GM12878 (cell line): ENCODE data around the gene SEMA4D. TPM values are rescaled to one million over a fixed set of nuclear protein-coding genes. Genes with fewer than 3 reads are reported as not detected.

Source experiments
- ATAC-seq: fragments of 200-7000 bp; cut with Tn5 transposase; 3 replicates; pipeline ENCODE4 v1.9.1; 2020; ENCODE audit warnings: mild to moderate bottlenecking, moderate library complexity
- BruUV-seq: library from RNA; stranded (reverse); fragments of 400-500 nt; replicated peaks from 2 replicates; lab custom pipeline; 2021; lab: Mats Ljungman, UMichigan
- CTCF ChIA-PET: fragments of 300-600 bp; sonication (Branson Sonifier 250); formaldehyde crosslinking; extraction: SDS; loops from one replicate; lab custom pipeline; 2021; ENCODE audit warnings: inconsistent platforms; lab: Yijun Ruan, JAX
- POLR2A ChIA-PET: fragments of 350-600 bp; formaldehyde crosslinking; extraction: SDS; loops from one replicate; lab custom pipeline; 2021; ENCODE audit warnings: inconsistent platforms; lab: Charles Lee
- RAD21 ChIA-PET: fragments of 300-600 bp; sonication (Branson Sonifier 250); formaldehyde crosslinking; loops from one replicate; lab custom pipeline; 2023; ENCODE audit warnings: antibody characterized with exemption; ENCODE audit not compliant: unreplicated experiment; lab: Charles Lee
- SMC1A ChIA-PET: fragments of 300-600 bp; sonication (Branson Sonifier 250); formaldehyde crosslinking; loops from one replicate; lab custom pipeline; 2023; ENCODE audit not compliant: unreplicated experiment, uncharacterized antibody; lab: Charles Lee
- DNase-seq: peaks from one replicate; pipeline ENCODE4 v3.0.0-alpha.2; 2011; ENCODE audit warnings: low read depth, low spot score
- FAIRE-seq: peaks from 3 replicates; lab custom pipeline; 2011; peaks lifted over from hg19 to GRCh38; lab: Jason Lieb, UNC
- H2AFZ ChIP-seq: 2 replicates; pipeline ENCODE4 v1.6.0; 2011; ENCODE audit warnings: low read depth, low read length, control low read depth; ENCODE audit not compliant: control insufficient read depth
- H3K27ac ChIP-seq: 2 replicates; pipeline ENCODE4 v1.5.1; 2011; ENCODE audit warnings: control low read depth; ENCODE audit not compliant: control insufficient read depth, insufficient read depth
- H3K27me3 ChIP-seq, 2 experiments: replicated peaks in 1 of 2; 2 replicates each; pipeline versions ENCODE4 v1.6.0 to v1.6.1; 2011; ENCODE audit warnings: low read length in 1 of 2; ENCODE audit not compliant: control insufficient read depth in 2 of 2, insufficient read depth in 2 of 2
- H3K36me3 ChIP-seq, 2 experiments: 2 replicates each; pipeline ENCODE4 v1.5.1; 2011; ENCODE audit warnings: low read length in 1 of 2; ENCODE audit not compliant: control insufficient read depth in 2 of 2, insufficient read depth in 2 of 2
- H3K4me1 ChIP-seq: 2 replicates; pipeline ENCODE4 v1.6.1; 2011; ENCODE audit warnings: mild to moderate bottlenecking, low read length, moderate library complexity, mixed read lengths; ENCODE audit not compliant: control insufficient read depth, insufficient read depth
- H3K4me2 ChIP-seq: 2 replicates; pipeline ENCODE4 v1.6.0; 2011; ENCODE audit warnings: control low read depth; ENCODE audit not compliant: control insufficient read depth, insufficient read depth
- H3K4me3 ChIP-seq: fragments of 200-600 bp; sonication (generic); 2 replicates; pipeline ENCODE4 v1.5.1; 2016
- H3K79me2 ChIP-seq: 2 replicates; pipeline ENCODE4 v1.6.0; 2011; ENCODE audit warnings: low read length; ENCODE audit not compliant: control insufficient read depth, insufficient read depth
- H3K9ac ChIP-seq: 2 replicates; pipeline ENCODE4 v1.8.0; 2011; ENCODE audit warnings: low read length, control low read depth, mixed read lengths; ENCODE audit not compliant: control insufficient read depth, insufficient read depth
- H3K9me3 ChIP-seq: replicated peaks from 3 replicates; pipeline ENCODE4 v1.5.1; 2011; ENCODE audit warnings: mild to moderate bottlenecking, low read length; ENCODE audit not compliant: control insufficient read depth, insufficient read depth
- H4K20me1 ChIP-seq: 2 replicates; pipeline ENCODE4 v1.6.0; 2011; ENCODE audit not compliant: control insufficient read depth, insufficient read depth
- CEBPZ ChIP-seq: fragments of 150-350 bp; IDR thresholded peaks from 2 replicates; pipeline ENCODE4 v1.6.1; 2016; ENCODE audit warnings: low read depth, low read length
- NR2C2 ChIP-seq: IDR thresholded peaks from 2 replicates; pipeline ENCODE4 v1.6.1; 2011; ENCODE audit warnings: borderline replicate concordance, low read depth; ENCODE audit not compliant: control insufficient read depth, insufficient read length
- NRF1 ChIP-seq: conservative IDR thresholded peaks from 2 replicates; pipeline ENCODE4 v1.6.1; 2011; ENCODE audit warnings: mild to moderate bottlenecking, low read depth, low read length, improper control_type of control experiment
- SKIL ChIP-seq: fragments of 450-650 bp; IDR thresholded peaks from 2 replicates; pipeline ENCODE4 v1.6.1; 2017; ENCODE audit warnings: mild to moderate bottlenecking, low read depth, inconsistent platforms; ENCODE audit not compliant: poor library complexity, severe bottlenecking
- WGBS: methylation state at CpG from one replicate; pipeline ENCODE4 v1.1.6; 2016; ENCODE audit warnings: low lambda C conversion rate; ENCODE audit not compliant: insufficient replicate concordance, insufficient coverage; ENCODE audit errors: missing lambda C conversion rate; 5-methylcytosine and 5-hydroxymethylcytosine counted together
- in situ Hi-C: fragments of 300-500 bp; cut with MboI; formaldehyde crosslinking; loops from 9 replicates; pipeline ENCODE4 v1.14.3; 2018; ENCODE audit warnings: mixed read lengths
- intact Hi-C: fragments of 100-400 bp; cut with micrococcal nuclease; formaldehyde crosslinking; loops from one replicate; pipeline ENCODE4 v1.14.2; 2022; ENCODE audit not compliant: unreplicated experiment
- polyA plus RNA-seq, 11 experiments: library from polyadenylated mRNA; depleted of rRNA in 4 of 11; unstranded in 6 of 11; stranded (reverse) in 5 of 11; fragments of >200 nt; fragmentation: Nextera tagmentation in 4 of 11; fragmentation: Illumina TruSeq in 1 of 11; extraction: Ambion mirVana in 4 of 11; extraction: Trizol in 1 of 11; gene quantifications; 1 replicate in 1 of 11; 2 replicates in 10 of 11; pipeline versions ENCODE4 v1.2.1 to v1.2.3, GENCODE V29; 2011 to 2016; ENCODE audit warnings: inconsistent platforms in 2 of 11, missing spikeins in 2 of 11, low read depth in 1 of 11
- total RNA-seq, 4 experiments: library from RNA; depleted of rRNA in 3 of 4; stranded (reverse); fragments of >200 nt in 3 of 4; fragmentation: Illumina TruSeq in 1 of 4; extraction: Trizol in 1 of 4; gene quantifications; 2 replicates each; pipeline versions ENCODE4 v1.2.1 to v1.2.3, GENCODE V29; 2013 to 2021

Gene SEMA4D
- total and polyA plus RNA-seq, 10 of the 15 experiments (the other 5 are each of a cell fraction or from before 2014, with no cell fraction given), result 15.1 to 136 (median 39.6) TPM

GRCh38 chr9:89482056-89482851 lies 15.7 kb downstream of the SEMA4D start:
- FAIRE-seq, result no peak
- H3K4me3 ChIP-seq, result no peak overlapping the region
- in situ Hi-C loops, result no loop called here
- H4K20me1 ChIP-seq, result no peaks in the 10 kb centered on the region; the same call in 1 of the 2 replicates
- H3K36me3 ChIP-seq, result peaks cover 8 to 20% of the 10 kb centered on the region in 2 experiments; a peak in 2 of 4 replicates
- TF ChIP-seq NRF1 (no peak), NR2C2 (no peak)
- TF ChIP-seq, all 136 proteins: peak for 0
- DNase-seq (no peak), ATAC-seq (no peak)
- SMC1A ChIA-PET, result interaction anchor here (1.0 to 2.4 kb wide), 5 partner anchors 12 to 66 kb away, joined by 3 to 11 read pairs (median 4); no protein-coding TSS in a partner anchor
- CTCF ChIA-PET, result interaction anchor here (0.7 to 2.2 kb wide), 3 partner anchors 15 to 67 kb away, joined by 3 to 9 read pairs (median 3); no protein-coding TSS in a partner anchor
- H3K4me1 ChIP-seq, result peaks cover 64% of the 10 kb centered on the region
- 75% methylated on average over 15 of the region's 15 CpGs for WGBS
- BruUV-seq, result no TSS peak
- H2AFZ ChIP-seq, result no peak overlapping the region
- H3K9ac ChIP-seq, result no peak overlapping the region
- H3K79me2 ChIP-seq, result peaks cover 84% of the 10 kb centered on the region
- H3K27me3 ChIP-seq, result no peaks in the 10 kb centered on the region
- POLR2A ChIA-PET, result interaction anchor here (1.6 to 4.0 kb wide), 3 partner anchors 11 to 13 kb away, joined by 4 to 16 read pairs (median 4); no protein-coding TSS in a partner anchor
- no peak overlapping the region; the same call in 1 of the 2 replicates for H3K27ac ChIP-seq
- no peaks in the 10 kb centered on the region; the same call in 2 of the 3 replicates for H3K9me3 ChIP-seq
- H3K4me2 ChIP-seq, result no peak overlapping the region
- intact Hi-C loops, result no loop called here
- RAD21 ChIA-PET, result interaction anchor here (1.2 to 3.1 kb wide), 4 partner anchors 17 to 168 kb away, joined by 3 to 18 read pairs (median 4); no protein-coding TSS in a partner anchor

- no peak for FAIRE-seq
- Histone ChIP-seq H3K9ac (no peak overlapping the region), H3K4me1 (peaks cover 63% of the 10 kb centered on the region), H3K27me3 (no peaks in the 10 kb centered on the region), H3K4me2 (peak overlapping the region; percentile 36; the same call in 1 of the 2 replicates), H3K4me3 (no peak overlapping the region), H3K79me2 (peaks cover 84% of the 10 kb centered on the region), H3K27ac (no peak overlapping the region; the same call in 1 of the 2 replicates), H3K9me3 (no peaks in the 10 kb centered on the region; the same call in 2 of the 3 replicates), H3K36me3 (peaks cover 10 to 26% of the 10 kb centered on the region in 2 experiments; a peak in 3 of 4 replicates), H4K20me1 (no peaks in the 10 kb centered on the region; the same call in 1 of the 2 replicates), H2AFZ (no peak overlapping the region)
- no peak for ATAC-seq
- in situ Hi-C loops, result no loop called here
- DNase-seq, result no peak
- CTCF ChIA-PET, result no interaction called here
- POLR2A ChIA-PET, result interaction anchor here (4.0 kb wide), 1 partner anchor 12 kb away, joined by 16 read pairs; no protein-coding TSS in a partner anchor
- no TSS peak for BruUV-seq
- SMC1A ChIA-PET, result interaction anchor here (1.0 kb wide), 2 partner anchors 12 to 14 kb away, joined by 3 to 4 read pairs; no protein-coding TSS in a partner anchor
- intact Hi-C loops, result no loop called here
- RAD21 ChIA-PET, result interaction anchor here (1.2 kb wide), 1 partner anchor 67 kb away, joined by 3 read pairs; no protein-coding TSS in a partner anchor
- 92% methylated on average over 11 of the region's 11 CpGs for whole genome bisulfite sequencing
- TF ChIP-seq CEBPZ, result no peak
- no peak for TF ChIP-seq SKIL
Measured at GRCh38 chr9:89481538-89481915, 16.4 kb downstream of the SEMA4D start.
